ENCODE data around the gene ZCCHC10.
A peak's percentile ranks its signal among the peaks of the same experiment; 100 is the strongest.

ZCCHC10 gene
- long read RNA-seq, transcript ZCCHC10-201 (4 exons, 2,178 nt) = major isoform, 30 of 42 reads
- long read RNA-seq, partial matches to known transcripts = 2 of 42 reads
- long read RNA-seq, other reads (novel, unspliced or antisense) = 4 of 42 reads

DNA sequence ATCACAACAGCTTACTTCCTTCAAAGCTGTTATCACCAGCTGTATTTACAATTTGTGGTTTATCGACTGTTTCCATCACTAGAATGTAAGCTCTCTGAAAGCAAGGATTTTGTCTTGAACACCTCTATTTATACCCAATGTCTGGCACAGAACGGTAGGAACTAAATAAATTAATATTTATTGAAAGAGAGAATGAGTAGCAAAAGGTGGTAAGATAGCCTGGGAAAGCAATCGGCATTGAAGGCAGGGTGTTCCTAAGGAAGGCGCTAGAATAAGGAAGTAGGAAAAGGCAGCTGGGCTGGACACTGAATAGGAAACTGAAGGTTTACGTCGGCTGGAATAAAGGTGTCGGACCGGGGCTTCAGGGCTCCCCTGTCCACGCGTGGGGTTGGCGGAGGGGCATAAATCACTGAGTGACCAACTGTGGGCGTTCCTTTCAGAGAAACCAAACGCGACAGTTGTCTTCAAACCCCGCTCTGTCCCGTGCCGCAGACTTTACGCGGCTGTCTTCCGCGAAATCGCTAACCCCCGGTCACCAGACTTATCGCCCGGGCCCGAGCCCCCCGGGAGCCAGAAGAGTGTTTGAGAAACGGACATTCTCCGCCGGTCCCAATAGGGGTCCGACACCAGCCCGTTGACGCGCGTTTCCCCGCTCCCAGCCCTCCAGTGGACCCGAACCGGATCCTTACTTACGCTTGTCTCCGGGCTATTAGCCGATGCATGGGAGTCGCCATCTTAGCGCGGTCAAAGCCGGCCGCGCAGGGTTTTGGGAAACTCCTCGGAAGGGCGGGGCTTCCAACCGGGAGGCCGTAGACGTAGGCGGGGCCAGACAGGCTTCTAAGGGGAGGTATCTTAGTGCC, at the start of gene ZCCHC10:
Gene ZCCHC10, minus strand, starts transcription at position 746 of the 860 bp plus-strand sequence. Its CDS starts 12 bp downstream, at position 734.
- Histone ChIP-seq H3K27me3 (ENCODE audit: insufficient read depth, poor library complexity, severe bottlenecking) (no peaks in the 10 kb centered on the region), H3K4me3 (replicated peaks; ENCODE audit: insufficient read depth, low read length) (peak within 1 kb of the TSS; percentile 62), H3K27ac (replicated peaks) (peak within 1 kb of the TSS; percentile 93)
- TF ChIP-seq, protein P1, sequence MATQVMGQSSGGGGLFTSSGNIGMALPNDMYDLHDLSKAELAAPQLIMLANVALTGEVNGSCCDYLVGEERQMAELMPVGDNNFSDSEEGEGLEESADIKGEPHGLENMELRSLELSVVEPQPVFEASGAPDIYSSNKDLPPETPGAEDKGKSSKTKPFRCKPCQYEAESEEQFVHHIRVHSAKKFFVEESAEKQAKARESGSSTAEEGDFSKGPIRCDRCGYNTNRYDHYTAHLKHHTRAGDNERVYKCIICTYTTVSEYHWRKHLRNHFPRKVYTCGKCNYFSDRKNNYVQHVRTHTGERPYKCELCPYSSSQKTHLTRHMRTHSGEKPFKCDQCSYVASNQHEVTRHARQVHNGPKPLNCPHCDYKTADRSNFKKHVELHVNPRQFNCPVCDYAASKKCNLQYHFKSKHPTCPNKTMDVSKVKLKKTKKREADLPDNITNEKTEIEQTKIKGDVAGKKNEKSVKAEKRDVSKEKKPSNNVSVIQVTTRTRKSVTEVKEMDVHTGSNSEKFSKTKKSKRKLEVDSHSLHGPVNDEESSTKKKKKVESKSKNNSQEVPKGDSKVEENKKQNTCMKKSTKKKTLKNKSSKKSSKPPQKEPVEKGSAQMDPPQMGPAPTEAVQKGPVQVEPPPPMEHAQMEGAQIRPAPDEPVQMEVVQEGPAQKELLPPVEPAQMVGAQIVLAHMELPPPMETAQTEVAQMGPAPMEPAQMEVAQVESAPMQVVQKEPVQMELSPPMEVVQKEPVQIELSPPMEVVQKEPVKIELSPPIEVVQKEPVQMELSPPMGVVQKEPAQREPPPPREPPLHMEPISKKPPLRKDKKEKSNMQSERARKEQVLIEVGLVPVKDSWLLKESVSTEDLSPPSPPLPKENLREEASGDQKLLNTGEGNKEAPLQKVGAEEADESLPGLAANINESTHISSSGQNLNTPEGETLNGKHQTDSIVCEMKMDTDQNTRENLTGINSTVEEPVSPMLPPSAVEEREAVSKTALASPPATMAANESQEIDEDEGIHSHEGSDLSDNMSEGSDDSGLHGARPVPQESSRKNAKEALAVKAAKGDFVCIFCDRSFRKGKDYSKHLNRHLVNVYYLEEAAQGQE (IDR thresholded peaks at IDR 0.05; ENCODE audit: insufficient replicate concordance, low read depth) = peak; percentile 58
- TF ChIP-seq POLR2AphosphoS5 (IDR thresholded peaks at IDR 0.05; ENCODE audit: low read depth) (peak; percentile 59; the same call in 1 of the 2 replicates), GABPA (IDR thresholded peaks at IDR 0.05; ENCODE audit: low read depth) (no peak), SPI1 (IDR thresholded peaks at IDR 0.05; ENCODE audit: borderline replicate concordance, low read depth) (peak; percentile 30; the same call in 1 of the 2 replicates)
- TF ChIP-seq, protein P2, sequence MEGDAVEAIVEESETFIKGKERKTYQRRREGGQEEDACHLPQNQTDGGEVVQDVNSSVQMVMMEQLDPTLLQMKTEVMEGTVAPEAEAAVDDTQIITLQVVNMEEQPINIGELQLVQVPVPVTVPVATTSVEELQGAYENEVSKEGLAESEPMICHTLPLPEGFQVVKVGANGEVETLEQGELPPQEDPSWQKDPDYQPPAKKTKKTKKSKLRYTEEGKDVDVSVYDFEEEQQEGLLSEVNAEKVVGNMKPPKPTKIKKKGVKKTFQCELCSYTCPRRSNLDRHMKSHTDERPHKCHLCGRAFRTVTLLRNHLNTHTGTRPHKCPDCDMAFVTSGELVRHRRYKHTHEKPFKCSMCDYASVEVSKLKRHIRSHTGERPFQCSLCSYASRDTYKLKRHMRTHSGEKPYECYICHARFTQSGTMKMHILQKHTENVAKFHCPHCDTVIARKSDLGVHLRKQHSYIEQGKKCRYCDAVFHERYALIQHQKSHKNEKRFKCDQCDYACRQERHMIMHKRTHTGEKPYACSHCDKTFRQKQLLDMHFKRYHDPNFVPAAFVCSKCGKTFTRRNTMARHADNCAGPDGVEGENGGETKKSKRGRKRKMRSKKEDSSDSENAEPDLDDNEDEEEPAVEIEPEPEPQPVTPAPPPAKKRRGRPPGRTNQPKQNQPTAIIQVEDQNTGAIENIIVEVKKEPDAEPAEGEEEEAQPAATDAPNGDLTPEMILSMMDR (IDR thresholded peaks at IDR 0.05; ENCODE audit: insufficient read depth, low read length) = no peak
- peak; percentile 36 to 82 for DNase-seq (ENCODE audit: low read depth in 1 of 2, low spot score in 1 of 2)

DNA sequence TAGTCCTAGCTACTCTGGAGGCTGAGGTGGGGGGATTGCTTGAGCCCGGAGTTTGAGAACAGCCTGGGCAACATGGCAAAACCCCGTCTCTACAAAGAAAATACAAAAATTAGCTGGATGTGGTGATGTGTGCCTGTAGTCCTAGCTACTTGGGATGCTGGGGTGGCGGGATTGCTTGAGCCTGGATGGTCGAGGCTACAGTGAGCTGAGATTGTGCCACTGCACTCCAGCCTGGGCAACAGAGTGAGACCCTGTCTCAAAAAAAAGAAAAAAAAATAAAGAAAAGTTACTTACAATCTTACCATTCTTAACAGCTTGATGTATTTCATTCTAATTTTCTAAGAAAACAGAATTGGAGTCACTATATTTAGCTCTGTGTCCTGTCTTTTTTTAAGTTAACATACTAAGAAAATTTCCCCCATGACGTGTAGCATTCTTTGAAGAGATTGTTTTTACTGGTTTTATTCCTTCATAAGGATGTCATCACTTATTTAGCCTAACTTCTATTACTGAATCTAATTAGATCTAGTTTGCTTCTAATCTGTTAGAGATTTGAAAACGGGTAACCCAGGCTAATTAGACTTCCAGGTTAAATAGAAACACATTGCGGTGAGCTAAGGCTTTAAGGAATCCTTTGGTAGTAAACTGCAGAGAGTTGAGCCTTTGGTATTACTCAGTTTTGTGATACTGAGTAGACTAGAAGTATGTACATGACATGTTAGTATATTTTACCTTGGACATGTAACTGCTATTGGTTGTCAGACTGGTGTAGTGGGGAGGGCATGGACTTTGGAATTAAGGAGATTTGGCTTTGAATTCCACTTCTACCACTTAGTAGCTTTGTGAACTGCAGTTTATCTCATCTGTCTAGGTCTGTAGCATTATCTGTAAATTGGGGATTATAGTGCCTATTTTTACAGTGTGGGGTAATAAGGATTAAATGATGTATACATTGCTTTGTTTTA, 49.5 kb upstream of the ZCCHC10 start:
- Histone ChIP-seq H3K4me3 (replicated peaks; ENCODE audit: insufficient read depth, low read length) (no peak overlapping the region), H3K27me3 (ENCODE audit: insufficient read depth, poor library complexity, severe bottlenecking) (no peaks in the 10 kb centered on the region), H3K27ac (replicated peaks) (no peak overlapping the region)
- TF ChIP-seq, protein P2 (IDR thresholded peaks at IDR 0.05; ENCODE audit: insufficient read depth, low read length) = no peak
- TF ChIP-seq, protein P1 (IDR thresholded peaks at IDR 0.05; ENCODE audit: insufficient replicate concordance, low read depth) = no peak
- TF ChIP-seq GABPA (IDR thresholded peaks at IDR 0.05; ENCODE audit: low read depth) = no peak
- no peak for TF ChIP-seq SPI1 (IDR thresholded peaks at IDR 0.05; ENCODE audit: borderline replicate concordance, low read depth)
- no peak for TF ChIP-seq POLR2AphosphoS5 (IDR thresholded peaks at IDR 0.05; ENCODE audit: low read depth)
- no peak for DNase-seq (ENCODE audit: low read depth in 1 of 2, low spot score in 1 of 2)

DNA sequence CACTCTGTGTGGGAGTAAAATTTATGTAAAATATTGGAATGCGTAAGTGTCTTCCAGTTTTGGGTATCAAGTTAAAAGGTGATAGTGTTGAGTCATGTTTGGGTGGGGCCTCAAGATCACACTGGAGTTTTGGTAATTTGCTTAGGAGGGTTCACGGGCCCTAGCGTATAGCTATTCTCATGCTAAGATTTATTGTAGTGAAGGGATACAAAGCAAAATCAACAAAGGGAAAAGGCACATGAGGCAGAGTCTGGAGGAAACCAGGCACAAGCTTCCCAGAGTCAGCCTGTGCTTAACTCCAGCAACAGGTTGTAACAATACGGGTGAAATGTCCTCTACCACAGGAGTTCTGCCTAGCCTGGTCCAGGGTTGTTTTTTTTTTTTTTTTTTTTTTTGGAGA, 45.7 kb upstream of the ZCCHC10 start:
- H3K27me3 ChIP-seq (ENCODE audit: insufficient read depth, poor library complexity, severe bottlenecking) = no peaks in the 10 kb centered on the region
- no peak for DNase-seq (ENCODE audit: low read depth in 1 of 2, low spot score in 1 of 2)
- TF ChIP-seq SPI1 (IDR thresholded peaks at IDR 0.05; ENCODE audit: borderline replicate concordance, low read depth) (no peak), POLR2AphosphoS5 (IDR thresholded peaks at IDR 0.05; ENCODE audit: low read depth) (no peak), GABPA (IDR thresholded peaks at IDR 0.05; ENCODE audit: low read depth) (no peak)
- TF ChIP-seq, protein P1 (IDR thresholded peaks at IDR 0.05; ENCODE audit: insufficient replicate concordance, low read depth) = no peak
- TF ChIP-seq, protein P2 (IDR thresholded peaks at IDR 0.05; ENCODE audit: insufficient read depth, low read length) = no peak
- no peak overlapping the region for H3K27ac ChIP-seq (replicated peaks)
- no peak overlapping the region for H3K4me3 ChIP-seq (replicated peaks; ENCODE audit: insufficient read depth, low read length)

Data from HL-60 (cell line).